GM13977 (cell line): ENCODE results near the gene CRACDL.

ENCODE experiments used
- DNase-seq: peaks from one replicate; pipeline ENCODE4 v3.0.0; 2012; ENCODE audit warnings: low spot score
- in situ Hi-C: fragments of 300-500 bp; cut with MboI; formaldehyde crosslinking; loops from one replicate; pipeline ENCODE4 v1.12.0; 2022; ENCODE audit warnings: low sequenced_read_pairs, low pct_unique_long_range_greater_than_20kb, mixed read lengths, inconsistent platforms; ENCODE audit not compliant: unreplicated experiment
- TF ChIP-seq, protein P1 (sequence below): IDR thresholded peaks from 2 replicates; pipeline ENCODE4 v1.5.1; 2012; ENCODE audit warnings: mild to moderate bottlenecking, control low read depth; ENCODE audit not compliant: insufficient read depth; ENCODE audit errors: extremely low read depth, missing control alignments

The CRACDL gene

GRCh38 chr2:98867539-98868309 lies 68.3 kb downstream of the CRACDL start:
- no peak for DNase-seq
- in situ Hi-C loops, result no loop called here
- TF ChIP-seq, protein P1, sequence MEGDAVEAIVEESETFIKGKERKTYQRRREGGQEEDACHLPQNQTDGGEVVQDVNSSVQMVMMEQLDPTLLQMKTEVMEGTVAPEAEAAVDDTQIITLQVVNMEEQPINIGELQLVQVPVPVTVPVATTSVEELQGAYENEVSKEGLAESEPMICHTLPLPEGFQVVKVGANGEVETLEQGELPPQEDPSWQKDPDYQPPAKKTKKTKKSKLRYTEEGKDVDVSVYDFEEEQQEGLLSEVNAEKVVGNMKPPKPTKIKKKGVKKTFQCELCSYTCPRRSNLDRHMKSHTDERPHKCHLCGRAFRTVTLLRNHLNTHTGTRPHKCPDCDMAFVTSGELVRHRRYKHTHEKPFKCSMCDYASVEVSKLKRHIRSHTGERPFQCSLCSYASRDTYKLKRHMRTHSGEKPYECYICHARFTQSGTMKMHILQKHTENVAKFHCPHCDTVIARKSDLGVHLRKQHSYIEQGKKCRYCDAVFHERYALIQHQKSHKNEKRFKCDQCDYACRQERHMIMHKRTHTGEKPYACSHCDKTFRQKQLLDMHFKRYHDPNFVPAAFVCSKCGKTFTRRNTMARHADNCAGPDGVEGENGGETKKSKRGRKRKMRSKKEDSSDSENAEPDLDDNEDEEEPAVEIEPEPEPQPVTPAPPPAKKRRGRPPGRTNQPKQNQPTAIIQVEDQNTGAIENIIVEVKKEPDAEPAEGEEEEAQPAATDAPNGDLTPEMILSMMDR, result no peak

GRCh38 chr2:98866033-98866432 lies 70.0 kb downstream of the CRACDL start:
- in situ Hi-C loops, result no loop called here
- peak; percentile 10 for DNase-seq
- TF ChIP-seq, protein P1, result no peak

GRCh38 chr2:98861601-98862000 lies 74.4 kb downstream of the CRACDL start:
- in situ Hi-C loops, result no loop called here
- TF ChIP-seq, protein P1, result no peak
- DNase-seq, result no peak

DNA sequence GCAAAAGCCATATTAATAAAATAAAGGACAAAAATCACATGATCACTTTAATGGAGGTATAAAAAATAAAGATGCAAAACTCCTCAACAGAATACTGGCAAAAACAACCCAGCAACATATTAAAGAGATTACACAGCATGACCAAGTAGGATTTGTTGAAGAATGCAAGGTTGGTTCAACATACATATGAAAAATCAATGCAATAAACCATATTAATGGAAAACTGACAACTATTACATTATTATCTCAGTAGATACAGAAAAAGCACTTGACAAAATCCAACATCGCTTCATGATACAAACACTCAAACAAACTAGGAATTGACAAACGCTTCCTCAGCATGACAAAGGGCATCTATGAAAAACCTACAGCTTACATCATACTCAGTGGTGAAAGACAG lies 76.7 kb downstream of the CRACDL start:
- in situ Hi-C loops, result no loop called here
- no peak for DNase-seq
- TF ChIP-seq, protein P1, result no peak

DNA sequence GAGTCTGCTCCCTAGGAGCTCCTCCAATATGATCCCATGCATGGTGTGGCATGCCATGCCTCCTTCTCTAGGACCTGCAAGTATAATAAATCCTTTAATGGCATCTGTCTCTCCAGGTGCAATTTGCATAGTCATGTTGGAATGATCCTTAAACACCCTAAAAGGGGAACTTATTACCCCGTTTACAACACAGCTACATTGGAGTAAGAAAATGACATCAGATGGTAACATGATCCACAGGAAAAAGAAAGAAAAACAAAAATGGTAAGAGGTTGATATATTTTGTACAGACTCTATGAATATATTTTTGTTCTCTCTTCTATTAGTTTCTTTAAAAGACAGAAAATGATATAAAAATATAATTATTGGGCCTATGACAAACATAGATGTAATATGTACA lies 79.0 kb downstream of the CRACDL start:
- in situ Hi-C loops, result no loop called here
- TF ChIP-seq, protein P1, result no peak
- DNase-seq, result no peak

DNA sequence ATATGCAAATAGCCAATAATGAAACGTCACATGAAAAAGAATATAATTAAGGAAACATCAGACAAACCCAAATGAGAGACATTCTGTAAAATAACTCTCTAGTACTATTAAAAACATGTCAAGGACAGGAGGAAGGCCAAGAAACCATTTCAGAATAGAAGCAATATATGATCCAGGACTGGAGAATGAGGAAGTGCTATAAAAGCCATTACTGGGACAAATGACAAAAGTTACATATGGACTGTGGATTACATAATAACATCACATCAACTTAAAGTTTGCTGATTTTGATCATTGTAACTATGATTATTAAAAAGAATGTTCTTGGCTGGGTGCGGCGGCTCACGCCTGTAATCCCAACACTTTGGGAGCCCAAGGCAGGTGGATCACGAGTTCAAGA lies 81.3 kb downstream of the CRACDL start:
- no peak for DNase-seq
- TF ChIP-seq, protein P1, result no peak
- in situ Hi-C loops, result no loop called here

GRCh38 chr2:98852932-98853331 lies 83.1 kb downstream of the CRACDL start:
- TF ChIP-seq, protein P1, result no peak
- no peak for DNase-seq
- in situ Hi-C loops, result no loop called here
